ENCODE results near the gene SATB1.
A peak's percentile ranks its signal among the peaks of the same experiment; 100 is the strongest.
"Not testable (repeated sequence)": the region's sequence is repeated elsewhere in the genome, so short reads cannot be mapped to it uniquely, and the experiment has no call there.

SATB1 gene

DNA sequence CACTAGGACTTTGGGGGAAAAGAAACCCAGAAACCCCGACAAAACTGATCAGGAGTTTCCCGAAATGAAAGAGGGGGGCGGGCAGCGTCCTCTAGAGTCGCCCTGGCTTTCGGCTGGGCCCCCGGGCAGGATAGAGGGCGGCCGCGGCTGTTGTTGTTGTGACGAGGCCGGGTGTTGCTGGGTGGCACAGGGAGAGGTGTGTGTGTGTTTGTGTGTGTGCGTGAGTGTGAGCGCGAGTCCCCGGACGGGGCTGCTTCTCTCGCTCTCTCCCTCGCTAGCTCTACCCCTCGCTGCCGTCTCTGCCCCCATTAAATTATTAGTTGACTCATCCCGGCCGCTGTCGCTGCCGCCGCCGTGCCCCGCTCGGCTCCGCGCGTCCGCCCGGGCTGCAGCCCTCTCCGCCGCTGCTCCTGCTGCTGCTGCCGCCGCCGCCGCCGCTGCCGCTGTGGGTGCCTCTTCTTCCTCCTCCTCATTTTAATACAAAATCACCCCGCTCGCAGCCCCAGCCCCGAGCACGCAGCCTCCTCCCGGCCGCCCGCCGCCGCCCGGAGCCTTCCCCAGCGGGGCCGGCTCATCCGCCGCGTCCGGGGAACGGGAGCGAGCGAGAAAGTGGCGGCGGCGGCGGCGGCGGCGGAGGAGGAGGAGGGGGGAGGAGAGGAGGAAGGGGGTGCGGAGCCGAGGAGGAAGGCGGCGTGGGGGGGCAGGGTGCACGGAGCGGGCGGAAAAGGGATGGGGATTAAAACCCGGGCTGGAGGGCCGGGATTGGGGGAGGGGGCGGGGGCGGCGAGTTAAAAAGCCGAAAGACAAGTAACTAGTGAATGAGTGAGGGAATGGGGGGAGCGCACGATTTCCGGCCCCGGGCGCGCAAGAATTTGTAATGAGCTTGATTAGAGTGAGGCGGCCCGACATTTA lies at the start of gene SATB1:
SATB1 (minus strand) TSS at position 611 of the 912 bp plus-strand sequence. CDS start 4,372 bp downstream, outside the sequence.
- peak; percentile 95 for DNase-seq

DNA sequence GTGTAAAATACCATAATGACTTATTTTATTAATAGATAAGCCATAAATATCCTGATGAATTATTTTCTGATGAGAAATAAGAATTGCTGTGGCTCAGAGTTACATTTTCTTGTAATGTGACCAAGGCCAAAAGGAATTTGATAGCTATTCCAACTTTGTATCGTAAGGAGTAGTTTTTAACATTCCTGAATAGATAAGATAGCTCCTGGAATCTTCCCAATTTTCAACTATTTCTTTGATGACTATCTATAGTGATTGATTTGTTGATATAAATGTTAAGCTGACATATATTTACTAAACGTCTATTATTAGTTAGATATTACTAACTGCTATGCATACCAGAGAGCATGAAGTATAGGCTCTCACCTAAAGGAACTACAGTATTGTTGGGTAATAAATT lies 49.1 kb upstream of the SATB1 start:
- no peak for DNase-seq

DNA sequence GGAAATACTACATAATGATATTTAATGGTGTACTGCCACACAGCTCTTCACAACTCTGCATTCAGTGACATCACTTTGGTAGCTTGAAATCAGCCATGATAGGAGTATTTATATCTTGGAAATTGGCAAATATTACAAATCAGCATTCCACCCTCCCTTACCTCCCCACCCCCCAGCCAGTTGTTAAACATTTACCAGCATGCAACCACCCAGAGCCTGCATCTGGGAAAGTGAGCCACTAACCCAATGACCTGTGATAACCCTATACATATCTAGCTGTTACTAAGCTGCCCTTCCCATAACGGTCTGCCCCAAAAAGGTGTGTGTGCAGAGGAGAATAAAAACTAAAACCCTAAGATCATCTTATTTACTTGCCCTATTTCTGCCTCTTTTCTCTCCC lies 44.6 kb upstream of the SATB1 start:
- no peak for DNase-seq

DNA sequence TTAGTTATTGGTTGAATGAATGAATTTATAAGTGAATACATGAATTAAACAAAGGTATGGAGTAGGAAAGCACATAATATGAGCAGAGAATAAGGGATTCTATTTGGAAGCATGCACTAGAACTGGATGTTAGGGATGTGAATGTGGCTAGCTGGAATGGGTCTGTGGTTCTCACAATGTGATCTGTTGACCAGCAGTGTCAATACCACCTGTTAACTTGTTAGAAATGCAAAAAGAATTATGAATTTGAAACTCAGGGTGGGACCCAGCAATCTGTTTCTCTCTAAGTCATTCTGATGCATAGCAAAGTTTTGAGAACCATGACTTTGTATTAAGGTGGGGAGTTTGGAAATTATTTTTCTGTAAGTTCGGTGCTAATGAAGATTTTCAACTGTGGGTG lies 41.0 kb upstream of the SATB1 start:
- no peak for DNase-seq

DNA sequence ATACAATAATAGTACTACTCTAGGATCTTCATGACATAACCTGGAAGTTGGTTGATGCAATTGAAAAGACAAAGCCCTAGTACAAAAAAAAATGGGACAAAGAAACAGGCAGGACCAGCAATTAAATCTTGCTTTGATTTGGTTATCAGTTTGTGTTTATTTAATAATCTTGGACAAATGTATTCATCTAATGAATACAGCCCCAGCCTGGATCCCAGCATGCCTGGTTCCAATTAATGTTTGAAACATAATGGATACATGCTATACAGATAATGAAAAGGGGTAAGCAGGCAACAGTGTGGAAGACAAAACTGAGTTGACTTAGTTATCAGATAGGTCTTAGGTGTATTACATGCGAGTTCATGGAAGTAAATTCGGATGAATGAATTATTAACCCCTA lies 29.6 kb upstream of the SATB1 start:
- no peak for DNase-seq

DNA sequence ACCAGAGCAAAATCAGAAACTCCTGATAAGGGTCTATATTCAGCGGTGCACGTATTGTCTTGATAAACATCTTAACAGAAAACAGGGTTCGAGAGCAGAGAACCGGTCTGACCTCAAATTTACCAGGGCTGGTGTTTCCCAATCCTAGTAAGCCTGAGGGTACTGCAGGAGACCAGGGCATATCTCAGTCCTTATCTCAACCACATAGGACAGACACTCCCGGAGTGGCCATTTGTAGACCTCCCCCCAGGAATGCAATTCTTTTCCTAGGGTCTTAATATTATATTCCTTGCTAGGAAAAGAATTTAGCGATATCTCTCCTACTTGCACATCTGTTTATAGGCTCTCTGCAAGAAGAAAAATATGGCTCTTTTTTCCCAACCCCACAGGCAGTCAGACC lies 24.5 kb upstream of the SATB1 start:
- DNase-seq = not testable (repeated sequence)

DNA sequence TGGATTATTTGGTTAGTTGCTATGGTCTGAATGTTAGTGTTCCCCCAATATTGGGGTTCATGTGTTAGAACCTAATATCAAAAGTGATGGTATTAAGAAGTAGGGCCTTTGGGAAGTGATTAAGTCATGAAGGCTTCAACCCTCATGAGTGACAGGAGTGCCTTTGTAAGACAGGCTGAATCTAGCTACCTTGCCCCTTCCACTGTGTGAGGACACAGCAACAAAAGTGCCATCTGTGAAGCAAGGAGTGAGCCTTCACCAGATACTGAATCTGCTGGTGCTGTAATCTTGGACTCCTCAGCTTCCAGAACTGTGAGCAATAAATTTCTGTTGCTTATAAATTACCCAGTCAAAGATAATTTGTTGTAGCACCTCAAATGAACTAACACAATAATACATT lies 22.6 kb upstream of the SATB1 start:
- no peak for DNase-seq

DNA sequence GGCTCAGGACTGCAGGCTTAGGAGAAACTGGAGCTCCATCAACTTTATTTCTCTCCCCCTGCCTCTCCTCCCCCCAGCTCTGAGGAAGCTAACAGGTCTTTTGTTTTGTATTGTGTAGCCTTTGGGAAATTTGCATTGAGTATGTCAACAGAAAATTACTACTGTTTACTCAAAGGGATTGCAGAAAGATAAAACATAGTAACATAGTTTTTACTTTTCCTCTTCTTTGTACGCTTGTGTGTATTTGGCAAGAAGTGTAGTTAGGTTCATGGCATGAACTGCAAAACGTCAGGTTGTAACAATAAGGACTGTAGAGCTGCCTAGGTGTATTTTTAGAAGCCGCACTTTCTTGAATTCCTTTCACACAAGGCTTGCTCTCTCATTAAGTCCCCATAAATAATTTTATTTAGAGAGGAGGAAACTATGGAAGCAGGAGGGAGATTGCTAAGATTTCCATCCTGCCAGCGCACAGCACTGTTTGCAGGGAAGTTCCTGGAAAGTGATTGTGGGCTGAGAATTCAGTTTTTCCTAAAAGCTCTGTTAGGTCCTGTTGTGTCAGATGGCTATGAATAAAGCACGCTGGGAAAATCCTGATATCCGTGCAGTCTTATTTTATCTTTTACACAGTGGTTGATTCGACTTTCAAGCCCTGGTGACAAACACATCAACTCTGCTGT lies 21.1 kb upstream of the SATB1 start:
- peak; percentile 64 for DNase-seq

DNA sequence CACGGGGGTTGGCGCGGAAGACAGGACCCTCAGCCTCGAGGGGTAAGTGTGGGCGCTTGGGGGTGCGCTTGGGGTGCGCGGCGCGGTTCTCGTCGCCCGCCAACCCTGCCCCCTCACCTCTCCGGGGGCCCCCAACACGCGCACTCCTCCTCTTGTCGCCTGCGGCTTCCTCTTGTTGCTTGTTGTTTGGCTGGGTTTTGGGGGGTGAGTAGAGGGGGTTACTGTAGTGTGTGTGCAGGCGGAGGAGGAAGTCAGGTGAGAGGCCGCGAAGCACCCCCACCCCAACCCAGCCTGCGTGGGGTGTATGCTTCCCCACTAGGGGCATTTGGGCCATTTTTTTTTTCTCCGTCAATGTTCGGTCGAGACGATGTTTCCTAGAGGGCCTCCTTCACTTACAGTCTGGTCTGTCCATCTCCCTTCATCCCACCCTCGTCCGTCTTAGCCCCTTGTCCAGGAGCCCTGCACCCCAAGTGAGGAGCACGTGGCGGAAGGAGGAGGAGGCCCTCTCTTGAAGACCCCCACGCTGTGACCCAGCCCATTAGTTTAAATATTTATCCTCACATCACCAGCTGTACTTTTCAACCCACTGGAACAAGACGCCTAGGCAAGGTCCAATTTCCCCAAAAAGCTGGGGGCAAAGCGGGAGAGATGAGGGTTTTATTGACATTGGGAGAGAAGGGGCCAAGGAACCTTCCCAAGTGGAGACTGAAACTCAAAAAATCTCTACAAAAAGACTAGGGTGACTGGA lies 20.4 kb upstream of the SATB1 start:
- DNase-seq = peak; percentile 65

DNA sequence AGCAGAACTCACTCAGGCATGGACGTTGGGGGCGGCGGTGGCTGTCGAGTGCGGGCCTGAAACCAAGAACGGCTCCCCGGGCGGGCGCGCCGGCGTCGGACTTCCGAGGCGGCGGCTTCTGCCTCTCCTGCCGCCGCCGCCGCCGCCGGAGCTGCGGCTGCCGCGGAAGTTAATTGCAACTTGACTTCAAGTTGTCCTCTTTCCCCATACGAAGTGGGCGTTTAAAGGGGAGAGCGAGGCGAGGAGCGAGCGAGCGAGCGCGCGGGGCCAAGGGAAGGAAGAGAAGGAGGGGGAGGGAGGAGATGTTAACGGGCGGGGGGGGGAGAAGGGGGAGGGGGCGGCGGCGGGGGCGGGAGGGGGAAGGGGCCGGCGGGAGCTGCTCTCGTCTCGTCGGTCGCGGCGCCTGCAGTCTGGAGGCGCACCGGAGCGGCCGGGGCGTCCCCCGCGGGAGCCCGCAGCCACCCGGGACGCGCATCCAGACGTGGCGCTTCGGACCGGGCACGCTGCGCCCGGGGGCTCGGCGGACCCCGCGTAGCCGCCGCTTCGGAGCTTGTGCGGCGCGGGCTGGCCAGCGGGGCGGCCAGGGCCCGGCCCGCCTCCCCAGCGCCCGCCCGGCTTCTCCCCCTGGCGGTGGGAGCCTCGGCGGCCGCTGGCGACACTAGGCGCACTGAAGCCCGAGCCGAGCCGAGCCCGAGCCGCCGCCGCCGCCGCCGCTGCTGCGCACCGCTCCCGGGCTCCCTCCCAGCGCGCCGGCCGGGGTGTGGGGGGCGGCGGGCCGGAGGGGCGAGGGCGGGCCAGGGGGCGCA lies 19.7 kb upstream of the SATB1 start:
- DNase-seq = peak; percentile 85

DNA sequence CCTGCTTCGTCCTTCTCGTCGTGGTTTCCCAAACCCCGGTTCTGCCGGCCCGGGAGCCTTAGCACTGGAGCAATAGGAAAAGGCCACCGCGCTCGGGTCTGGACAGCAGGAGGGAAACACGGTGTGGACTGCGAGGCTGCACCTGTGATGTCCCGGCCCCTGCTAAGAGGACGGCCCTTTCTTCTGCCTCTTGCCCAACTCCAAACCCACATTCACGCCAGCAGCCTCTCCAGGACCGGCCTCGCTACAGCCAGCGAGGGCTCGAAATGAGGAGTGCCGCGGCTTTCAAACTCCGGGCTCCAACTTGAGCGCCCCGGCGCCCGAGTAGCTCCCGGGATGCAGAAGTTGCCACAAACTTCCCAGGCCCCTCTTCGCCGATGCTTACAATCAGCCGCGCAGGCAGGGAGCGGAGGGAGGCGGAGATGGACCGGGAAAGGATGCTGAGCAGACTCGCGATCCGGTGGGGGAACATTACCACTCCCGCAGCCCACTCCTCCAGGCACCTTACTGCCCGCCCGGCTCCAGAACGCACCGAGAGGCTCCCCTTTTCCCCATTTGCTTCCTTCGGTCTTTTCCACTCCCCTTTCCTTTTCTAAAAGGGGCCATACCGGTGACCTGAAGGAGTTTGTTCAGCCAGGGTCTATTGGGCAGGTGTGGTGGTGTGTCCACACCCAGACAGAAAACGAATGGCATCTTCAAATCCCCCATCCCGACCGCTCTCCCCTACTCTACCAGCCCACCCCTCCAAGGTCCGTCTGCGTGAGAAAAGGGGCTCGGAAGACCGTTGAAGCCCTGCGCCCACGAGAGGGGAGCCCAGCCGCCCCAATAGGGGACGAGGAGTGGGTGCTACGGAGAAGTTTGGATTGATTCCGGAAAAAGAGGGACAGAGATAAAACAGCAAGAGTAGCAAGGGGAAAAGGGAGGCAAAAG lies 18.8 kb upstream of the SATB1 start:
- DNase-seq = peak; percentile 66

DNA sequence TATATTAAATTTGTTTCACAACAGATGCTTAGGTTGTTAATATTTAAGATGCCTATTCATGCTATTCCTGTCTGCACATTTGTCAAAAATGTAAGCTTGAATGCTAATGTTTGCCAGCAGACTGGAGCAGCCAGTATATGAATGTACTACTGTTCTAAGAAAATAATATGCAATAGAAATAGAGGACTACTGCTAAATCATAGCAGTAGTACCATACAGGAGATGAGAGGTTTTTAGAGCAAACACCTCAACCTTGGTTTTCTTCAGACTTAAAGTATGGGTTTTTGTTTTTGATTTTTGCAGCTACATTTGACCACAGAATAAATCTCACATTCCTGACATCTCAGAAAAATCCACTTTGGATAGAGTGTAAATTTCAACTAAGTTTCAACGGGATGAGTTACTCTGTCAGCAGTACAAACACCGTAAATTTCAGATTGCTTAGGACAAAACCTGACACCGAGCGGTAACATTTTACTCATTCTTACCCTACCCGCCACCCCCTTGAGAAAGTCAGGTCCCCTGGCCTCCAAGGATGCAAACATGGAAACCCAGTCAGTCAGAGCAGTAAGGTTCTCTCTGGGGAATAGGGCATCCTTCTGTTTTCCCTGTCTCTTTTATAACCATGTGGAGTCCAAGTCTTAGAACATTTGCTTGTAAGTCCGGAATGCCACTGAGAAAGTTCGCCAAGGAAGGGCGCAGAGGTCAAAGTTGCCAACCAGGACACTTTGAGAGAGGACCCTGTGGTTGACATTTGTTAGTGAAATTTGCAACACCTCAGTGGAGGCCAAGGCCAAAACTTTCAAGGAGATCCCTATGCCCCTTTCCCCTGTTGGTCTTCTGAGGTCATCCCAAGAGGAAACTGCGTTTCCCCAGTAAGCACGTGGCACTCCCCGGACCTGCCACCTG lies 17.9 kb upstream of the SATB1 start:
- DNase-seq = peak; percentile 56

DNA sequence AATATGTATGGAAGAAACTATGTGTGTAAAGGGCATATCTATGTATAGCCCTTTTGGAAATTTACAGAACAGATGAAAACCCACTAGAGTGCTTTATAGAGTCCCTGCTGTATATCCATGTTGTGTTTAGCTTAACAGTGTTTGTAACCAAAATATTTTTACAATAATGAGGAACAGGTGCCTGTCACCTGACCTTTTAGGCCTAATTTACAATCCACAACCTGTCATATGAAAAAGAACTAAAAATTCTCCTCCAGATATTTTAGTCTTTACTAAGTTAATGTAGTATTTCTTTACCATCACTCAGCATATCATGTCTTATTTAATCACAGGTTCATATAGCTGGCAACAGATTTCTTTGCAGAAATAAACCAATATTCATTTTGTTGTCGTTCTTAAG lies 16.4 kb upstream of the SATB1 start:
- DNase-seq = no peak

DNA sequence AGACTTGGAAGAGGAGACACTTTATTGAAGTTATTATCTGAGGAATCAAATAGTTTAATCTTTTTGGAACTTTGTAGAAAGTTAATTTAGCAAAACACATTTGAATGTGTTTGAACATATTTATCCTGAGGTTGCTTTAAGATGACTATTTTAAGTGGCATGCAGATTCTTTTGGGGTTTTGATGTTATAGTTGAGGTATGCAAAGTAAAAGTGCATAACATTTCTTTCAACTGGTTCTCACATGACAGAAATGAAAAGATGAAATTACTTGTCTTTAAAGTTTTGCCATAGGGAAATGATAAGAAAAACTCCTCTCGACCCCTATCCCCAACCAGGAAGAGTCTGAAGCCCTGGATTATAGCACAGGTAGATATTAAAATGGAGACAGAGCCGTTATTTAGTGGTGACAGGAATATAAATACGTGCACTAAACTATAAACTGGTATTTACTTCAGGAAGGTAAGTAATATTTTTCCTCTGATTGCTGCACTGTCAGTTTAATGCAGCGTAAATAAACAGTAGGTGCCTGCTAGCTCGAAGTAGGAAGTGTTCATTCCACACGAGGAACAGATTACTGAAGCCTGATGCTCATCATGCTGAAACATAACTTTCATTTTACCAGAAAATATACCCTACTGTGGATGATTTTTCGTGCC lies 15.1 kb upstream of the SATB1 start:
- peak; percentile 44 for DNase-seq

DNA sequence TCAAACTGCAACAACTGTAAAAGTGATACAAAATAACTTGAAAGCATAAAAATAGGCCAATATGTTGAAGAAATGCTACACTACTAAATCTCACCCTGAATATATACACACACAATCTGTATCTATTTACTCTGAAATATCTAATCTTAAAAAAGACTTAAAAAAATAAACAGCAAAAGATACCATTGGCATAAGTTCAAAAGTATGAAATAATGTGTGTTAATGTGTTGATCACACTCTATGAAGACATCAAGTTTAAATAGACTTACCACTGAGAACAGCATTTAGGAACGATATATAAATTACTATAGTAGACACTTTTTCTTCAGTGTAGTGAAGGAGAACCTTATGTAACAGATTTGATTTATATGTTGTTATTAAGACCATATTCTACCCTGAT lies 14.1 kb upstream of the SATB1 start:
- no peak for DNase-seq

DNA sequence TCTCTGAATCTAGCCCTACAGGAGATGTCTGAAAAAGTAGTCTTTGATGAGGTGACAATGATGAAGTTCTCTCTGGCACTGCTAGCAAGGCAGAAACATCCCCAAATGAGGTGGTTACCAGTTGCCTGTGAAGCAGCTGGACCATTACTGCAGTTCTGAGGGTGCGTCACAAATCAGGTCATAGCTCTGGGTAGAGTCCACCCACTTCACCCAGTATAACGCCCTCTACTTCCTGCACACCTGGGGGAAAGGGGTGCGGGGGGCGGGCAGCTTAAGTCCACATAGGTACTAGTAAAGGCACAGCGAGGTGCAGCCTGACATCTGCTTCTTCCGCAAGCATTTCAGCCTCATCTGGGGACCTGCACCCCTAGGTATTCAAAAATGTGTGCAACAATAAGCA lies 13.4 kb upstream of the SATB1 start:
- DNase-seq = peak; percentile 87

DNA sequence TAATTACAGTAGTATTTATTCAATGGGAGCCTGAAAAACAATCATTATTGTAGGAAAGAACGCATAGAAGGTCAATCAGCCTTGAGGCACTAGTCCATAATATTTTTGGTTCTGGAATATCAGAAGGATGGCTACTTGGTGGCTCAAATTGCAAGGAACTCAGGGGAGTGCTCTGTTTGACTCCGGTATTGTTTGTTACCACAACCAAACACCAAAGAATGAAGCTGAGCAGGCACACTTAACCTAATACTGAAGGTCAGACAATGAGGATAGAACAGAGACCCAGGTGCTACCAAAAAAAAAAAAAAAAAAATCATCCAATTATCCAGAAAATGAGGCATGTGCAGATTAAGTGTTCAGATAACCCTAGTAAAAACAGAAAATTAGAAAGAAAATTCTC lies 11.1 kb upstream of the SATB1 start:
- DNase-seq = peak; percentile 66

DNA sequence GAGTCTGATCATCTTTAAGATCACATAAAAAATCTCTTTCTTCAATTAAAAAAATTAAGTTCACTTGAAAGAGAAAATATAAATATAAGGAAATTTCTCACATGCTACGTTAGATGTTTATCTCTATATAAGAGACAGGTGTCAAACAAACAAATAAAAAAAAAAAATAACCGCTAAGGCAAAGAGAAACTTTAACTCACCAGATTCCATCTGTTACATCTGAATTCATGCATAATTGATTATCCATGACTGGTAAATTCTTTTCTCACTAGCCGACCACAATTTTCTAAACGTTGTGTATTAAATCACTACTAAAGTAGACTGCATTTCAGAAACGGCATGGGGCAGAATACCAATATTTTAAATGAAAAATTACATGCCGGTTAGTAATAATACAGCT lies 9.6 kb upstream of the SATB1 start:
- no peak for DNase-seq

DNA sequence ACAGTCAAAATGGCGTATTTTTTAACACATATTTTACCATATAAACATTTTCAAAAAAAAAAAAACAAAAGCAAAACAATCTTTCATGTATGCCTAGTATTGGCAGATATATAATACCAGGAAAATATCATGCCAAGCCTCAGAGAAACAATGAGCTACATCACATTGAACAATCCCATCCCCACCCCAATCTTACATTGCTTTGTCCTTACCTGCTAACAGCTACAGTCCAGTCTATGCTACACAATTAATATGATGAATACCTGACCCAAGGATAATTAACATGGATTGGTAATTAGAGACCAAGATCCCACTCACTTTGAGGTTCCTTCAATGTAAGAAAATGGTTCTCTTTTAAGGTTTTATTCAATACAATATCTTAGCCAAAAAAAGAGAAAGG lies 7.6 kb upstream of the SATB1 start:
- peak; percentile 28 for DNase-seq

DNA sequence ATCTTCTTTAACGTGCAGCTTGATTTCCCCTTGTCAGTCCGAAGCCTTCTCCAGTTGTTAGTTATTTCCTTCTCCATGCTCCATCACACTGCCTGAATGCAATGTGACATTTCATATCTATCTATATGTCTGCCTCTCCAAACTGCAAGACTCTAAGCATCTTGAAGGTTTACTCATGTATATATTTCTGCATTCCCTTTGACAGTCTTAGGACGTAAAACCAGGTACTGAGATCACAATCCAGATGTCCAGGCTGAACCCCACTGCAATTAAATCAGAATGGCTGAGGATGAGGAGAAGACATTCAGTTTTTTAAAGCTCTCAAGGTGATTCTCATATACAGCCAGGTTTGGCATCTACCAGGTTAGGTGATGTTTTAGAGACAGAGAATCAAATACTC lies 6.1 kb upstream of the SATB1 start:
- DNase-seq = no peak
